ENCODE data around the gene IL17D.
"Not testable (repeated sequence)": the region's sequence is repeated elsewhere in the genome, so short reads cannot be mapped to it uniquely, and the experiment has no call there.

Gene IL17D, protein sequence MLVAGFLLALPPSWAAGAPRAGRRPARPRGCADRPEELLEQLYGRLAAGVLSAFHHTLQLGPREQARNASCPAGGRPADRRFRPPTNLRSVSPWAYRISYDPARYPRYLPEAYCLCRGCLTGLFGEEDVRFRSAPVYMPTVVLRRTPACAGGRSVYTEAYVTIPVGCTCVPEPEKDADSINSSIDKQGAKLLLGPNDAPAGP

DNA sequence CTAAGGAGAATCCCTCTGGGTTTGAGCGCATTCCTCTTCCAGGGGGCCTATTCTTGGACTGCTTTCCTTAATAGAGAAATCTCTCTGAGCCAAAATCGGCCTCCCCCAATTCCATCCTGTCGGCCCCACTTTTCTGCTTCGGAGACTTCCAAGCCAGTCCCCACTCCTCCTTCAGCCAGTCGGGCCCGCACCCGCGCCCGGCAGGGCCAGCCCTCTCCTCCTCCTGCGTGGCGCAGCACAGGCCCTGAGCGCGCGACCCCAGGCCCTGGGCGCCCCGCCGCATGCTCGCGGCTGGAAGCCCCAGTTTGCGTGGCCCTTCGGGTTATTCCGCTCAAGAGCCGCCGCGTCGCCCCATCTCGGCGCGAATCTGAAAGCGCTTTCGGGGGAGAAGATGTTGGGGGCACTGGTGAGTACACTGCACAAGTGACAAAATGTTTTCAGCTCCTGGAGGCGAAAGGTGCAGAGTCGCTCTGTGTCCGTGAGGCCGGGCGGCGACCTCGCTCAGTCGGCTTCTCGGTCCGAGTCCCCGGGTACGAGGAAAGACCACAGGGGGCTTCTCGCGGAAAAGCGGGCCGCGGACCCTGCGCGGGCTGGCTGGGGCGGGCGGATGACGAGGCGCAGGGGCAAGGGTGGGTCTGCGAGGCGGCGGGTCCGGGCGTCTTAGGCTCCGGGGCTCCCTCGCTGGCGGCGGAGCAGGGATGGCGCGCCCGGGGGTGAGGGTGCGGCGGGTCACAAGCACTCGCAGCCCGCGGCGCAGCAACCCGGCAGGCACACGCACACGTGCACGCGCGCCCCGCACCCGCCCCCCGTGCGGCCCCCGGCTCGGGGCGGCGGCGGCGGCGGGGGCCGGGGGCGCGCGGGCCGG, at the start of gene IL17D:
TSS of gene IL17D (plus strand) at position 785 of the 865 bp plus-strand sequence. CDS start 303 bp downstream, outside the sequence.
- peak within 1 kb of the TSS in 11 of 21 experiments; percentile 37 to 81 (median 64) for H3K27ac ChIP-seq
- peak within 1 kb of the TSS; percentile 38 to 69 (median 56) for H3K4me3 ChIP-seq

DNA sequence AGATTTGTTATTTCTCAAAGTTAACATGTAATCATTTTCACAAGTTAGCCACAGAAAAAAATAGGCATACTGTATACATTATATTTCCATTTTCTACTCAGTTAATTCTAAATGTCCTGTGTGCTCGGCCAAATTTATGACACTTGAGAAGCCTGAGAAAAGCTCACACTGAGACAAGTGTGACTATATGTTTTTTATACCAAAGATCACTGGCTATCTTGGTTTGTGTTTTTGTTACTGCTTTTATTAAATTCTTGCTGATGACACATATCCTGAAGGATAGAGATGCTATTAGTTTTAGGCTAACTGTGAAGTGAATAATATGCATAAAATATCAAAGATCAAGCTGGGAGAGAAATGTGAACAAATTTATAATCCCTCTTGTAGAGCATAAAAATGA, 49.3 kb upstream of the IL17D start:
- no peak overlapping the region for H3K4me3 ChIP-seq
- H3K27ac ChIP-seq, result no peak overlapping the region

DNA sequence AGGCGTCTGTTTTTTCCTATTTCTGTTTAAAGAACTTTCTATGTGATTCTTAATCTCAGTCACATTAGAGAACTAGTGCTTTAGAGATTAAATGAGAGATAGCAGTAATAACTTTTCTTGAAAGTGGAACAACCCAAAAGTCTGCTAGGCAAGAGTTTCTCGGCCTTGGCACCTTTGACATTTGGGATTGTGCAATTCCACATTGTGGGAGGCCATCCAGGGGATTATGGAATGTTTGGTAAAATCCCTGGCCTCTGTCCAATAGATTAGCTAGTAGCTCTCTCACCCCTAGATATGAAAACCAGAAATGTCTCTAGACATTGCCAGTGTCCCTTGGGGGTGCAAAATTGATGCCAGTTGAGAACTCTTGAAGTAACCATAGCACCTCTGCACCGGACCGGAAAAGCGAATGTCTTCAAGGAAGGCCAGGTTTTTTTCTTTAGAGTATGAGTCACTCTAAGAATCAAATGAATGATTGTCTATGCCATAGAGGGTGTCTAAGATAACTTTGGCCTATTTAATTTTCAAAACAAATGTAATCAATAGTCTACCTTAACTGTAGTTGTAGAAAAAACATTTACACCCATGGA, 45.0 kb upstream of the IL17D start:
- Histone ChIP-seq H3K4me3 (no peak overlapping the region), H3K27ac (no peak overlapping the region)

DNA sequence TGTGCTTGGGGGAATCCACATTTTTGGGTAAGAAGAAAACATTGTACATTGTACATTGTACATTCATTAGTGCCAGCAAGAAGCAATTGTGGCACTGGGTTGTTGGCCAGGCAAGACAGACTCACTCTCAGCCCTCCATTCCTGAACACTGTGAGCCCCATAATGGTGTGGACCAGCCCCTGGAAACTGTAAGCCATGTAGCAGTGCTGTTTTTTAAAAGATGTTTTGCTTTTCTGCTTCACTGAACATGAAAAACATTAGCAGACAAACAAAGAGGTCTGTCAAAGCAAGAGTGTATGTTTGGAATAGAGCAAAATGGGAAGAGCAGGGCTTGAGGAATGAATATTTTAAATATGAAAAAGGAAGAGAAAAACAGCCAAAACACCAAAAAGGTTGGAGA, 39.1 kb upstream of the IL17D start:
- no peak overlapping the region for H3K27ac ChIP-seq
- no peak overlapping the region for H3K4me3 ChIP-seq

DNA sequence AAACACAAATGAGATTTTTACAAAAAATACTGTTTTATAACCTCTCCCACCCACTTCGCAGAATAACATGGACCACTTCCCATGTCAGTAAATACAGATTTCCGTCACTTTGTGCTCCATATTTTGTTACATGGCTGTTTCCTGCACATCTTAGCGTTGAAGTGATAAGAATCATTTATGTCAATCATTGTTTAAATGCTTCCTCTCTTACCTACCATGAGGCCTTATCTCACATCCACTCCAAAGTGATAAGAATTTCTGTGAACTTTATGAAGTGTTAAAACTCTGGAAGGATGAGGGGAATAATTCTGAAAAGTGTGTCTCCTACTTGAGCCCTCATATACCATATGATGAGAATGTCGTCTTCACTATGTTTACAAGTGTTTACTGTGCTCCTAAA, 36.6 kb upstream of the IL17D start:
- H3K27ac ChIP-seq, result no peak overlapping the region
- H3K4me3 ChIP-seq, result no peak overlapping the region

DNA sequence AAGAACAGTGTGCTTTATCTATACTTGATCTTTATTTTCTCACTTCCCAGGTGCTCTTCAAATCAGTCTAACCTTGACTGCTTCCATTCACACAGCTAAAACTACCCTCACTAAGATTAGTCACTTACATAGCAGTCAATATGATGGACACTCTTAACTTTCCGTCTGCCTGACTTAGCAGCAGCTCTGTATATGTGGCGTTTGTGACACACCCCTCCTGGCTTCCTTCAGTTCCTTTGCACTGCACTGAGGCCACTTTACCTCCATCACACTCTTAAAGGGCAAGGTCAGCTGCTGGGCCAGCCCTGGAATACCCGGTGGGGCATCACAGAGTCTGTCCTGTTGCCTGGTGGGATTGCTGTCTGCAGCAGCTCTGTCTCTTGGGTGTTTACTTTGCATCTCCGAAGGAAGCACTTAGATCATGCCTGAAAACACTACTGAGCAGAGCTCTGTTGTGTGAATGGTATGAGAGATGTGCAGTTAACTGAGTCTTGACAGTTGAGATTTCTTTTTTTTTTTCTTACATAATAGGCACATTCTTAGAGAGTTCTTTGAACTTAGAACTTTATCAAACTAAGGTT, 35.6 kb upstream of the IL17D start:
- Histone ChIP-seq H3K4me3 (no peak overlapping the region), H3K27ac (no peak overlapping the region)

DNA sequence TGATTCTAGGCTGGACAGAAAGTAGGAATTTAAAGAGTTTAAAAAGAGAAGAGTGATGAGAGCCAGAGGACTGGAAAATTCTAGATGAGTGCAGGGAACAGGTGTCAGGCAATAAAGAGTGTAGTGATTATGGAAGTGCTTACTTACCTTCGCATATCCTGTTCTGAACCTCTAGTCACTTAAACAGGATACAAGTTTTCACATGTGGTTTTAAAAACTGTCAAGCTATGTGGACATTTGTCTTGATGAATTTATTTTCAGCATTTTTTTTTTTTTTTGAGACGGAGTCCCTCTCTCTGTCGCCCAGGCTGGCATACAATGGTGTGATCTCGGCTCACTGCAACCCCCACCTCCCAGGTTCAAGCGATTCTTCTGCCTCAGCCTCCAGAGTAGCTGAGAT, 34.3 kb upstream of the IL17D start:
- H3K4me3 ChIP-seq, result no peak overlapping the region
- peak overlapping the region in 1 of 21 experiments; percentile 4 for H3K27ac ChIP-seq

DNA sequence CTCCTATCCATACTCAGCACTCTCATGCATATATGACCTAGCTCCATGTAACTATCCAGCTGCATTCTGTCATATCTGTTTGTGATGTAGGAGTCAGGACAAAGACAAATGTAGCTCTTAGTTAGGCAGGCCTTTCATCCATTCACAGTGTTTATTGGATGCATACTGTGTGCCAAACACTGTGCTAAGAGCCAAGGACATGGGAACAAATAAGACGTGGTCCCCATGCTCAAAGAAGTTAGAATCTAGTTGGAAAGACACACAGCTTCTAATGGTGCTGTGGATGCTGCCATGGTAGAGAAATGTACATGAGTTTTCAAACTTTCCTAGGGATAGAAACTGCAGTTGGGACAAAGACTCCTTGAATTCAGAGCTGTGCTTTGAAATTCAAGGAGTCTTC, 31.7 kb upstream of the IL17D start:
- Histone ChIP-seq H3K27ac (no peak overlapping the region), H3K4me3 (no peak overlapping the region)

DNA sequence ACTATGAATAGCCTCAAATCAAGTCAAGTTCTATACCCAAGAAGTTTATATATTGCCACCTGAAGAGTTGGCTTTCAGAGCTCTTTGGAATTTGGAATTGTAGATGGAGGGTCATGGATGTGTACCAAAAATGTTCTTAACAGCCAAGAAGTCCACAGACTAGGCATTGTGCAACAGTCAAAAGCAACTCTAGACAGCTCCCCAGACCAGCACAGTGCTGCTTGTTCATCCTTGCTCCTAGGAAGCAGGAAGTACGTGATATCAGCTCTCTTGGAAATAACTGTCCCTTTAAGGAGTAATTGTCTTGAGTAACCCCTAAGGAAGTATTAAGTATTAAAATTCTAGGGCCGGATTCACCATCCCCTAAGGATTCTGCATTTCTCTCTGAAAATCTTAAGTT, 30.7 kb upstream of the IL17D start:
- H3K4me3 ChIP-seq, result no peak overlapping the region
- no peak overlapping the region for H3K27ac ChIP-seq

DNA sequence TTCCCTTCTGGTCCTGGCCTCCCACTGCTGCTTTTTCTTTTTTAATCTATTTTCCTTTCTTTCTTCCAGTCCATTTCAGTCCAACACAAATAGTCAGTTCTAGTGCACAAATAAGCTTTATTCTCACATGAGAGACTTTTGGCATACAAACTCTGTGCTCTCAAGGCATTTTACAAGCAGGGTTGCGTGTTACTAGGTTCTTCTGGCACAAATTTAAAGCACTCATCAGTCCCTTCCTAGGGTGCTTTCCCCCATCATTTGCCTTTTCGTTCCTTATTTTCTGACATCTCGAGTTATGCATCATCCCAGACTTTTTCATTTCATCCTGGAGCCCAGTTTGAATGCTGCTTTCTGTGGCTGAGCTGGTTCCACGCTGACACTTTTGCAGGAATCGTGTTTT, 29.8 kb upstream of the IL17D start:
- Histone ChIP-seq H3K4me3 (no peak overlapping the region), H3K27ac (peak overlapping the region in 1 of 21 experiments; percentile 21)

DNA sequence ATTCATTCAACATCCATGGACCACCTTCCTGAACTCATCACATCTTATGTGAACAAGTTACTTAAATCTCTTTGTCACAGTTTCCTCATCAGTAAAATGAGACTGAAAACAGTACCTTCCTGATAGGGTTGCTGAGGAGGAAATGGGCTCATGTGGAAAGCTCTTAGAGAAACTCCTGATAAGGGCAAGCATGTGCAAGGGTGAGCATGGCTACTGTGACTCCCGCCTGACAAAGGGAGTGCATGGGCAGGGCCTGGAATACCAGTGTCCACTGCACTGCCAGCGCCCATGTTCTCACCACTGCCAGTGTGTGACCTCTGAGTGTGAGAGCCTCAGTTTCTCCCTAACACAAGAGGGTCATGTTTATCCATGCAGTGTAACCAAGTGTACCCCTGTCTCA, 27.3 kb upstream of the IL17D start:
- no peak overlapping the region for H3K27ac ChIP-seq
- H3K4me3 ChIP-seq, result no peak overlapping the region

DNA sequence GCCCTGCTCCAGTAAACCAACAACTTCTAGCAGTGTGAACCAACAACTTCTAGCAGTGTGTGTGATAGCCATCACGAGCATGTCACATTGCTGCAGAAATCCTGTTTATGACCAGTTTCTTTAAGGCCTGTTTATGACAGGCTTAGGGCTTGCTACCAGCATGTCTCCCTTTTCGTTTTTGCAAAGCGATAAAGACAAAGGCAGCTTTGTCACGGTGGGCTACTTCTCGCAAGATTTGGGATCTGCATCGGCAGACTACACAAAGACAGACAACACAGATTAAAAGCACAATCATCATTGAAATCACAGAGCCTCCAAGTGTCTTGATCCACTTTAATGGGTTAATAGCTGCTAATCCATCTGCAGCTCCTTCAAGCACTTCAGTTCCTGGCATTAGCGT, 24.9 kb upstream of the IL17D start:
- H3K27ac ChIP-seq, H3K4me3 ChIP-seq: not testable (repeated sequence)

DNA sequence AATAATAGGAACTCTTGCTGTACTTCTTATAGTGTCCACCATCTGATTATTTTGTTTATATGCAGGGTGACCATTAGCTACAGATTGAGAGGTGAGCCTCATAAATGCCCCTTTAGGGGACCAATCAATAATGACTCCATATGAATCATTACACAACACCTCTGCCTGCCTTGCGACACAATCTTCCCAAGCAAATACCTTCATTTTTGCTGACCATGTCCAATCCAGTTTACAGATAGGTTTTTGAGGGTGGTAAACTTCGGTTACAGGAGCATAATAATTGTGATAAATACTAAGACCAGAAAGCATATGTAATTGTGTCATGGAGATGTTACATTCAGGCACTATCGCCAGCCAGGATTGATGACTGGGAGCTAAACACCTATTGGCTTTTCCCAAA, 23.6 kb upstream of the IL17D start:
- Histone ChIP-seq H3K27ac (no peak overlapping the region), H3K4me3 (no peak overlapping the region)

DNA sequence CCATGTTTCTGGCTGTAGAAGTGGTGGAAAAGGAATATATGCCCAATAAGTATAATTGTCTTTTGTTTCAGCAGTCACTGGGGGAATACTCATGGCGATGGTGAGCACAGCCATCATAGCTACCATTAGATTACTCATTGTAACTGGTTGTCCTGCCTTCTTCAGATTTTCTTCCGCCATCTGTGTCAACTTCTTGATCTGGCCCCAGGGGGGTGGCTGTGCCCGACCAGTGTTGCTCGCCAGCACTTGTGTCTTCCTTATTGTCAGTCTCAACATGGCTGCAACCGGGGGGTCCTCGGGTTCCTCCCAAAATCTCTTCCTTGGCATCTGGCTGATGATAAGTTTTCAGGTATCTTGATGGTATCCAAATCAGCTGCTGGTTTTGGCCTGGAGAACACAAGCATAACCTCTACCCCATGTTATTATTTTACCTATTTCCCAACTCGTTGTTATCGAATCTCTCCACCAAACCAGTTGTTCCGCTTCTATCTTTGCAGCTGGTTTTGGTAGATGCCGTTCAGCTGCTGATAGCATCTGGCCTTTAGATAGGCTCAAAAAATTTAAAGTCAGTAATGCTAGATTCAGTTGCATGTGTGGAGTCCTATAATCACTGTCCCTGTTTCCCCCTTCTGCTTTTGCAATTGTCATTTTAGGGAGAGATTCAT, 23.0 kb upstream of the IL17D start:
- Histone ChIP-seq H3K27ac (no peak overlapping the region), H3K4me3 (no peak overlapping the region)

DNA sequence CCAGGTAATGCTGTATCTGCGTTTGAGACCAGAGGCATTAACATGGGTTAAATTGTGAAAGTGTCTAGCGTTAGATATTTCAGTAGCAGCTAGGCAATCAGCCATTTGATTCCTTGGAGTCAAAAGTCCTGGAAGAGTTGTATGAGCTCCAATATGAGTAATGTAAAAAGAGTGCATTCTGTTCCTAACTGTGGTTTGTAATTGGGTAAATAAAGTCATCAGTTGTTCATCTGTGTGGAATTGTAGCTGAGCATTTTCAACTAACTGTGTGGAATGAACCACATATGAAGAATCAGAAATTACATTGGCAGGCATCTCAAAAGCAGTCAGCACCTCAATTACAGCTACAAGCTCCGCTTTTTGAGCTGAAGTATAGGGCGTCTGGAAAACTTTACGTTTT, 22.0 kb upstream of the IL17D start:
- not testable (repeated sequence) for H3K4me3 ChIP-seq, H3K27ac ChIP-seq

DNA sequence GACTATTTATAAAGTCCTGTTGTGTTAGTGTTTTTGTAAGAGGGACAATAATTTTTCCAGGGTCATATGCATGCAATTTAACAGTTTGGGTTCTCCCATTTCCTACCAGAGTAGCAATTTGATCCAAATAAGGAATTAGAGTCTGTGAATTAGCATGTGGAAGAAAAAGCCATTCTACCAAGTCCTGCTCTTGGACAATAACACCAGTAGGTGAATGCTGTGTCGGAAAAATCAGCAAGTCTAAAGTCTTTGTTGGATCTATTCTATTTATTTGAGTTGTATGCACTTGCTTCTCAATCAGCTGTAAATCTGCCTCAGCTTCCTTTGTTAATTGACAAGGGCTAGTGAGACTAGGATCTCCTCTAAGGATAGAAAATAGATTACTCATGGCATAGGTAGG, 21.4 kb upstream of the IL17D start:
- no peak overlapping the region for H3K27ac ChIP-seq
- H3K4me3 ChIP-seq, result no peak overlapping the region

DNA sequence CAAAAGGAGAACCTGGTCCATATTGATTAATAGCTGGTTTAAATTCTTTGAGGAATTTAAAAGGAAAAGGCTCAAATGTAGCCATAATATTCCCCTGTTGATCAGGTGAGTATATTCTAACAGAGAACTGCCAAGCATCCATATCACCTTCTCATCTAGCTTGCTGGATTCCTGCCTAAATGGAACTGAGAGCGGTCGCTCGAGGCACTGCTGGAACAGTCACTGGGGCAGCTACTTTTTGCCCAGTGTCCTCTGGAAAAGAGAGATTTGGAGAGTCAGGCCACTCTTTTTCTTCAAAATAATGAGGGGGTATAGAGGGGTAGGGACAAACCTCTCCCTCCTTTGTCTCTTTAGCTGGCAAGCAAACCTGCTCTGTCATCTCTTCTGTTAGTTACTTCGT, 19.5 kb upstream of the IL17D start:
- no peak overlapping the region for H3K27ac ChIP-seq
- no peak overlapping the region for H3K4me3 ChIP-seq

DNA sequence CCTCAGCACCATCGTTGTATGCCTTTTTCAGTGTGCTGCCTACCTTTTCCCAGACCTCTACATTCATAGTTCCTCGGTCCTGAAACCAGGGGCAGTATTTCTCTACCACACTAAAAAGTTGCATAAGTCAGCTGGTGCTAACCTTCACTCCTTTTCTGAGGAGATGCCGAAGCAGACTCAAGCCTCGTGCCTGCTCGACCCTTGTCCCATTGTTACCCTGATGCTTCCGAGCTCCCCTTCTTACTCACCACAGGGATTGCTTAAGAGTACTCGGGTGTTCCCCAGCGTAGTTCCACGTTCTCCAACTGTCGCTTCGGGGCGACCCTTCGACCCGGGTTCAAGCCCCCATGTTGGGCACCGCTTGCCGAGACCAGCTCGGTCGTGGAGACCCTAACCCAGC, 19.0 kb upstream of the IL17D start:
- Histone ChIP-seq H3K27ac (no peak overlapping the region), H3K4me3 (no peak overlapping the region)

DNA sequence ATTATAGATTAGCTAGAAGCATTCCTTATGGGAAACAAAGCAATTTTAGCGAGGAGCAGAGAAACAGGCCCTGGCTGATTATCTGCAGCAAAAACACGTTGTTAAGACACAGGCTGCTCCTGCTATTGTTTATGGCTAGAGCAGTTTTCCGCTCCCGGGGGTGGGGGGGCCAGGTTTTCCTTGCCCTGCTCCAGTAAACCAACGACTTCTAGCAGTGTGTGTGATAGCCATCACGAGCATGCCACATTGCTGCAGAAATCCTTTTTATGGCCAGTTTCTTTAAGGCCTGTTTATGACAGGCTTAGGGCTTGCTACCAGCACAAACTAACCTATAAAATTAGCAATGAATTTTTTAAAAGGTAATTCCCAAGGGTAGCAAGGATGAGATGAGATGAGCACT, 18.4 kb upstream of the IL17D start:
- H3K27ac ChIP-seq, result no peak overlapping the region

DNA sequence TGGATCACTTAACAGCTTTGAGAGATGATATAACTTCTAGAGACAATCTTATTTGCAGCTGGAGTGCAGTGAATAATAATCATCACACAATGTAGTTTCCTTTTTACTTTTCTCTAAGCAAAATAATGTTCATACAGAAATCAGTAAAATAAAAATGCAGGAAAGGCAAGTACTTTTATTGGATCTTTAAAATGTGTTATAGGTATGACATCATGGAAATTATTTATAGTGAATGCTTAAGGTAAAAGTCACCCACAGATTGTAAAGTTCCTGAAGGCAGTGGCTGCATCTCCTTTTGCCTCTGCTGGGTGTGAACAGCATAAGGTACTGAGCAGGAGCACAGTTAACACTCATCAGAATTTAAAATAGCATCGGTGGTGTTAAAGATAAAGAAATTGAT, 17.3 kb upstream of the IL17D start:
- Histone ChIP-seq H3K4me3 (no peak overlapping the region), H3K27ac (no peak overlapping the region)

More for the DNA sequence above, 18.4 kb upstream of the IL17D start:
- H3K4me3 ChIP-seq, result no peak overlapping the region
